IMR-90 (cell line): ENCODE measurements around the gene GPC5. TPM values are rescaled to one million over a fixed set of nuclear protein-coding genes. Genes with fewer than 3 reads are reported as not detected.

ENCODE experiments used
- ATAC-seq: fragments of 200-7000 bp; cut with Tn5 transposase; 2 replicates; pipeline ENCODE4 v1.9.1; 2020; ENCODE audit warnings: low read depth, mild to moderate bottlenecking, moderate library complexity
- BruUV-seq: library from RNA; stranded (reverse); fragments of 400-500 nt; replicated peaks from 2 replicates; lab custom pipeline; 2021; lab: Mats Ljungman, UMichigan
- CTCF ChIA-PET: fragments of 300-600 bp; formaldehyde crosslinking; extraction: SDS; loops from one replicate; lab custom pipeline; 2021; ENCODE audit warnings: antibody characterized with exemption; lab: Yijun Ruan, JAX
- POLR2A ChIA-PET: fragments of 300-600 bp; sonication (Branson Sonifier 250); formaldehyde crosslinking; loops from one replicate; lab custom pipeline; 2022; ENCODE audit warnings: antibody characterized with exemption; ENCODE audit not compliant: unreplicated experiment; lab: Charles Lee
- DNase-seq: peaks from one replicate; pipeline ENCODE4 v3.0.0; 2013
- H2AFZ ChIP-seq: replicated peaks from 2 replicates; pipeline ENCODE3; 2013; ENCODE audit warnings: low read length, mild to moderate bottlenecking; ENCODE audit not compliant: poor library complexity
- H2AK5ac ChIP-seq: 2 replicates; pipeline ENCODE4 v1.6.1; 2013; ENCODE audit warnings: low read depth, low read length, inconsistent platforms
- H2AK9ac ChIP-seq: replicated peaks from 2 replicates; pipeline ENCODE3; 2013; ENCODE audit warnings: mild to moderate bottlenecking, low read depth, low read length, moderate library complexity; ENCODE audit not compliant: poor library complexity
- H2BK120ac ChIP-seq: 2 replicates; pipeline ENCODE4 v1.6.1; 2013; ENCODE audit warnings: low read depth, low read length, inconsistent platforms
- H2BK15ac ChIP-seq: 3 replicates; pipeline ENCODE4 v1.6.1; 2013; ENCODE audit warnings: low read depth, low read length, inconsistent platforms
- H2BK20ac ChIP-seq: 2 replicates; pipeline ENCODE4 v1.6.1; 2013; ENCODE audit warnings: low read depth, mild to moderate bottlenecking, inconsistent platforms, low read length, moderate library complexity
- H2BK5ac ChIP-seq: 2 replicates; pipeline ENCODE4 v1.6.1; 2013; ENCODE audit warnings: mild to moderate bottlenecking, low read depth, low read length, inconsistent platforms; ENCODE audit not compliant: poor library complexity, severe bottlenecking
- H3K14ac ChIP-seq: replicated peaks from 2 replicates; pipeline ENCODE4 v1.6.1; 2013; ENCODE audit warnings: low read depth, low read length, inconsistent platforms
- H3K18ac ChIP-seq: 2 replicates; pipeline ENCODE4 v1.6.1; 2013; ENCODE audit warnings: low read depth, low read length, control low read depth
- H3K23ac ChIP-seq: 2 replicates; pipeline ENCODE4 v1.6.1; 2013; ENCODE audit warnings: low read depth, low read length, inconsistent platforms
- H3K27ac ChIP-seq: 2 replicates; pipeline ENCODE4 v1.5.1; 2013; ENCODE audit warnings: mild to moderate bottlenecking, control low read depth, low read length; ENCODE audit not compliant: insufficient read depth
- H3K27me3 ChIP-seq: 2 replicates; pipeline ENCODE4 v1.6.1; 2013; ENCODE audit warnings: low read length; ENCODE audit not compliant: control insufficient read depth, insufficient read depth
- H3K36me3 ChIP-seq: 2 replicates; pipeline ENCODE4 v1.6.1; 2013; ENCODE audit warnings: low read length, mixed read lengths; ENCODE audit not compliant: control insufficient read depth, insufficient read depth
- H3K4ac ChIP-seq: 2 replicates; pipeline ENCODE4 v1.6.1; 2013; ENCODE audit warnings: low read depth, low read length, inconsistent platforms
- H3K4me1 ChIP-seq: 2 replicates; pipeline ENCODE4 v1.6.1; 2013; ENCODE audit warnings: low read length, mixed read lengths; ENCODE audit not compliant: control insufficient read depth, insufficient read depth
- H3K4me2 ChIP-seq: 2 replicates; pipeline ENCODE4 v1.6.1; 2013; ENCODE audit warnings: low read depth, mild to moderate bottlenecking, control low read depth, low read length, moderate library complexity
- H3K4me3 ChIP-seq: 2 replicates; pipeline ENCODE4 v1.5.1; 2013; ENCODE audit warnings: low read depth, mild to moderate bottlenecking, control low read depth, low read length, moderate library complexity; ENCODE audit not compliant: insufficient read depth
- H3K56ac ChIP-seq: 2 replicates; pipeline ENCODE4 v1.6.1; 2013; ENCODE audit warnings: low read length, inconsistent platforms; ENCODE audit not compliant: insufficient read depth; ENCODE audit errors: extremely low read depth
- H3K79me1 ChIP-seq, 2 experiments: 2 replicates each; pipeline ENCODE4 v1.6.1; 2013; ENCODE audit warnings: low read length in 2 of 2, inconsistent platforms in 1 of 2, low read depth in 1 of 2
- H3K9ac ChIP-seq: 2 replicates; pipeline ENCODE4 v1.6.1; 2013; ENCODE audit warnings: low read depth, low read length, control low read depth
- H3K9me1 ChIP-seq: 2 replicates; pipeline ENCODE4 v1.6.1; 2013; ENCODE audit warnings: low read length, inconsistent platforms; ENCODE audit not compliant: insufficient read depth
- H3K9me3 ChIP-seq: 2 replicates; pipeline ENCODE4 v1.6.1; 2013; ENCODE audit warnings: low read length; ENCODE audit not compliant: control insufficient read depth, insufficient read depth
- H4K20me1 ChIP-seq: 2 replicates; pipeline ENCODE4 v1.6.1; 2013; ENCODE audit warnings: low read length, inconsistent platforms; ENCODE audit not compliant: insufficient read depth
- H4K5ac ChIP-seq: 2 replicates; pipeline ENCODE4 v1.6.1; 2013; ENCODE audit warnings: mild to moderate bottlenecking, low read depth, low read length, control low read depth
- H4K8ac ChIP-seq, 2 experiments: 2 replicates each; pipeline ENCODE4 v1.6.1; 2013; ENCODE audit warnings: low read depth in 2 of 2, low read length in 2 of 2, control low read depth in 1 of 2, inconsistent platforms in 1 of 2
- H4K91ac ChIP-seq: 2 replicates; pipeline ENCODE4 v1.6.1; 2013; ENCODE audit warnings: low read depth, low read length, inconsistent platforms; ENCODE audit not compliant: insufficient read depth
- BHLHE40 ChIP-seq: fragments of 150-350 bp; IDR thresholded peaks from 2 replicates; pipeline ENCODE4 v1.6.1; 2016; ENCODE audit warnings: mild to moderate bottlenecking, low read depth, low read length
- CEBPB ChIP-seq: IDR thresholded peaks from 2 replicates; pipeline ENCODE4 v1.6.1; 2012; ENCODE audit warnings: low read depth, low read length, improper control_type of control experiment
- CHD1 ChIP-seq: IDR thresholded peaks from 2 replicates; pipeline ENCODE4 v1.6.1; 2012; ENCODE audit warnings: low read depth, low read length, improper control_type of control experiment
- FOS ChIP-seq: fragments of 150-350 bp; IDR thresholded peaks from 2 replicates; pipeline ENCODE4 v1.6.1; 2016; ENCODE audit warnings: low read depth, low read length
- MAZ ChIP-seq: IDR thresholded peaks from 2 replicates; pipeline ENCODE4 v1.6.1; 2012; ENCODE audit warnings: low read depth, mild to moderate bottlenecking, low read length, improper control_type of control experiment, moderate library complexity, borderline replicate concordance
- MXI1 ChIP-seq: IDR thresholded peaks from 2 replicates; pipeline ENCODE4 v1.6.1; 2012; ENCODE audit warnings: low read depth, mild to moderate bottlenecking, low read length, moderate library complexity, borderline replicate concordance
- POLR2A ChIP-seq: IDR thresholded peaks from 2 replicates; pipeline ENCODE4 v1.6.1; 2012; ENCODE audit warnings: mild to moderate bottlenecking, low read depth, low read length
- RAD21 ChIP-seq: IDR thresholded peaks from 2 replicates; pipeline ENCODE4 v1.6.1; 2012; ENCODE audit warnings: low read length, improper control_type of control experiment
- RFX5 ChIP-seq: IDR thresholded peaks from 2 replicates; pipeline ENCODE4 v1.8.0; 2012; ENCODE audit warnings: low read depth, mild to moderate bottlenecking, low read length, moderate library complexity
- SMC3 ChIP-seq: fragments of 150-350 bp; IDR thresholded peaks from 2 replicates; pipeline ENCODE4 v1.6.1; 2016; ENCODE audit warnings: low read depth, mild to moderate bottlenecking, antibody characterized with exemption, low read length, moderate library complexity
- WGBS, 2 experiments: methylation state at CpG; one replicate each; pipeline versions ENCODE4 v1.1.5 to v1.1.7; 2013; ENCODE audit warnings: missing lambda C conversion rate in 2 of 2; ENCODE audit not compliant: insufficient read length in 1 of 2; ENCODE audit errors: extremely low coverage in 2 of 2; 5-methylcytosine and 5-hydroxymethylcytosine counted together
- dilution Hi-C: fragments of 300-500 bp; cut with HindIII; formaldehyde crosslinking; loops from one replicate; pipeline ENCODE4 v1.14.3; 2018; ENCODE audit warnings: low sequenced_read_pairs; ENCODE audit not compliant: unreplicated experiment
- in situ Hi-C: fragments of 300-500 bp; cut with MboI; formaldehyde crosslinking; loops from 3 replicates; pipeline ENCODE4 v1.14.3; 2019; ENCODE audit warnings: low sequenced_read_pairs, inconsistent platforms, mixed read lengths
- intact Hi-C: fragments of 100-400 bp; cut with micrococcal nuclease; formaldehyde crosslinking; loops from 2 replicates; pipeline ENCODE4 v1.10.0; 2022
- polyA plus RNA-seq, 3 experiments: library from polyadenylated mRNA; depleted of rRNA; stranded (reverse); fragments of >200 nt; gene quantifications; 2 replicates each; pipeline ENCODE4 v1.2.3, GENCODE V29; 2012; ENCODE audit warnings: low replicate concordance in 1 of 3
- total RNA-seq: library from RNA; depleted of rRNA; stranded (reverse); fragments of >200 nt; gene quantifications from 2 replicates; pipeline ENCODE4 v1.2.3, GENCODE V29; 2012
- TF ChIP-seq, protein P1 (sequence below): fragments of 150-350 bp; IDR thresholded peaks from 2 replicates; pipeline ENCODE4 v1.6.1; 2016; ENCODE audit warnings: low read depth, mild to moderate bottlenecking, low read length, moderate library complexity, borderline replicate concordance

GPC5 gene
- total and polyA plus RNA-seq, 2 of the 4 experiments (the other 2 are of a cell fraction): 0.94 to 1.8 TPM

GRCh38 chr13:92500192-92500591 is 1101.8 kb downstream of the GPC5 start:
- no peak overlapping the region for H3K4ac ChIP-seq
- no peaks in the 10 kb centered on the region for H3K27me3 ChIP-seq
- in situ Hi-C loops (no loop called here), dilution Hi-C loops (no loop called here), intact Hi-C loops (no loop called here)
- no peak overlapping the region for H3K9ac ChIP-seq
- no peak overlapping the region for H3K4me2 ChIP-seq
- no peaks in the 10 kb centered on the region for H3K4me1 ChIP-seq
- H3K4me3 ChIP-seq: no peak overlapping the region
- ChIA-PET CTCF (no interaction called here), POLR2A (no interaction called here)
- no peak overlapping the region for H2BK120ac ChIP-seq
- no peak overlapping the region for H3K23ac ChIP-seq
- H3K14ac ChIP-seq: no peak overlapping the region
- H3K27ac ChIP-seq: no peak overlapping the region
- H2BK20ac ChIP-seq: no peak overlapping the region
- H2BK5ac ChIP-seq: no peak overlapping the region
- H4K8ac ChIP-seq: no peak overlapping the region
- H4K20me1 ChIP-seq: no peaks in the 10 kb centered on the region
- H3K9me1 ChIP-seq: no peaks in the 10 kb centered on the region
- no peak overlapping the region for H2AFZ ChIP-seq
- ATAC-seq (no peak), DNase-seq (no peak)
- H2BK15ac ChIP-seq: no peak overlapping the region
- H4K5ac ChIP-seq: no peak overlapping the region
- no peak overlapping the region for H2AK9ac ChIP-seq
- no peak overlapping the region for H3K18ac ChIP-seq
- H3K9me3 ChIP-seq: no peaks in the 10 kb centered on the region
- WGBS, 2 experiments: no CpG with 5 or more reads among the region's 6 CpGs
- BruUV-seq: no TSS peak
- no peak overlapping the region for H2AK5ac ChIP-seq
- no peak for TF ChIP-seq SMC3
- TF ChIP-seq CEBPB: no peak
- no peak for TF ChIP-seq FOS
- no peak for TF ChIP-seq CHD1
- TF ChIP-seq MXI1: no peak
- TF ChIP-seq POLR2A: no peak
- no peak for TF ChIP-seq RAD21
- TF ChIP-seq, protein P1, sequence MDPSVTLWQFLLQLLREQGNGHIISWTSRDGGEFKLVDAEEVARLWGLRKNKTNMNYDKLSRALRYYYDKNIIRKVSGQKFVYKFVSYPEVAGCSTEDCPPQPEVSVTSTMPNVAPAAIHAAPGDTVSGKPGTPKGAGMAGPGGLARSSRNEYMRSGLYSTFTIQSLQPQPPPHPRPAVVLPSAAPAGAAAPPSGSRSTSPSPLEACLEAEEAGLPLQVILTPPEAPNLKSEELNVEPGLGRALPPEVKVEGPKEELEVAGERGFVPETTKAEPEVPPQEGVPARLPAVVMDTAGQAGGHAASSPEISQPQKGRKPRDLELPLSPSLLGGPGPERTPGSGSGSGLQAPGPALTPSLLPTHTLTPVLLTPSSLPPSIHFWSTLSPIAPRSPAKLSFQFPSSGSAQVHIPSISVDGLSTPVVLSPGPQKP: no peak
- TF ChIP-seq RFX5: no peak
- TF ChIP-seq MAZ: no peak
- no peak for TF ChIP-seq BHLHE40
- H3K79me1 ChIP-seq: no peaks in the 10 kb centered on the region
- no peaks in the 10 kb centered on the region for H3K36me3 ChIP-seq
- H3K56ac ChIP-seq: no peak overlapping the region
- no peak overlapping the region for H4K91ac ChIP-seq
